NCI-H460 (cell line): ENCODE results near the gene SPEM2. TPM values are rescaled to one million over a fixed set of nuclear protein-coding genes. Genes with fewer than 3 reads are reported as not detected.

Experiments used
- DNase-seq: peaks from one replicate; pipeline ENCODE4 v3.0.0-alpha.2; 2016; ENCODE audit warnings: low read depth; ENCODE audit errors: extremely low read depth
- polyA plus RNA-seq: library from polyadenylated mRNA; depleted of rRNA; stranded (reverse); fragments of >200 nt; gene quantifications from 2 replicates; pipeline ENCODE4 v1.2.3, GENCODE V29; 2014; cell fraction: nucleus; rRNA removed
- total RNA-seq: library from RNA; depleted of rRNA; stranded (reverse); fragments of >200 nt; shearing (Covaris generic); gene quantifications from 2 replicates; pipeline ENCODE4 v1.2.3, GENCODE V29; 2014; rRNA removed

Gene SPEM2
- total RNA-seq, result not detected in 2 replicates
- not detected in 2 replicates for polyA plus RNA-seq

DNA sequence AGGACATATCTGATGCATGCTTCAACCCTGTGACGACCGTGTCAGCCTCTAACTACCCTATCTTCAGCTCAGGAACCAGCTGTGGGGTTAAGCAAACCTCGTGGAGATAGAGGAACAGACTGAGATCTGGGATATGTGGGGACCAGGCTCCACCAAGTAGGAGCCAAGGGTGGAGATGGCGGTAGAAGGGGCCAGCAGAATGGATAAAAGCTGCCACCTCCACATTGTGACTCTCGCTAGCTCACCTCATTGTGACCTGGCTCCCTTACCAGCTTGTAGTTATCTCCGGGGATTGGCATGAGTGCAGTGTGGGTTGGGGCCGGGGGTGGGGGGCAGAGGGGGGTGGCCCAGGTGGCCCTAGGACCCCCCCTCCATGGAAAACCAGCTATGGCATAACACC lies at the start of gene SPEM2:
TSS of gene SPEM2 (plus strand) at position 301 of the 400 bp plus-strand sequence. CDS start at position 374, 73 bp downstream.
- no peak for DNase-seq

DNA sequence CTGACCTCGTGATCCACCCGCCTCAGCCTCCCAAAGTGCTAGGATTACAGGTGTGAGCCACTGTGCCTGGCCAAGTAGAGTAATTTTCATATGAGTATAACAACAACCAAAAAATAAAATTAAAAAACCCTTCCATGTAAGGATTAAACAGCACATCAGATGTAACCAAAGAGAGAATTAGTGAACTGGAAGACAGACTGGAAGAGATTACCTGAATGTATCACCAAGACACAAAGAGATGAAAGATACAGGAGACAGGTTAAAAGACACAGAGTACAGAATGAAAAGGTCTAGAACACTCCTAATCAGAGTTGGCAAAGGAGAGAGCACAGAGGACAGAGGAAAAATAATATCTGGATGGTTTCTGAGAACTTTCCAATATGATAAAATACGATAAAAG lies 46.3 kb upstream of the SPEM2 start:
- DNase-seq, result no peak

DNA sequence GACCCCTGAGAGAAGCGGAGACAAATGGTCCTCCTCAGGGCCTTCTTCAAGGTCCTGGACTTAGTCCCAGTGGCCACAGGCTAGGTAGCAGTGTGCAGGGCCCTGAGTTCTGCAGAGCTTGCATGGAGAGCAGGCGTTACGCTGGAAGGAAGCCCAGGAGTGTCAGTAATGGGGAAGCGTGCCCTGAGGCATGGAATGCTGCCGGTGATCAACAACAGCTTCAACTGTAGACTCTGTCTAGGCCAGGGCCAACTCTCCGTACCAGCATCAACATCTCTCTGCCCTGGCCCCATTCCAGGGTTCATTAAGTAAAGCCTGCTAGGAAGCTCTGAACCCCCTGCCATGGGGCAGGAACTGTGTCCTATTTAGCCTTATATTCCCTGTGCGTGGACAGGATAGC lies 45.1 kb upstream of the SPEM2 start:
- no peak for DNase-seq

DNA sequence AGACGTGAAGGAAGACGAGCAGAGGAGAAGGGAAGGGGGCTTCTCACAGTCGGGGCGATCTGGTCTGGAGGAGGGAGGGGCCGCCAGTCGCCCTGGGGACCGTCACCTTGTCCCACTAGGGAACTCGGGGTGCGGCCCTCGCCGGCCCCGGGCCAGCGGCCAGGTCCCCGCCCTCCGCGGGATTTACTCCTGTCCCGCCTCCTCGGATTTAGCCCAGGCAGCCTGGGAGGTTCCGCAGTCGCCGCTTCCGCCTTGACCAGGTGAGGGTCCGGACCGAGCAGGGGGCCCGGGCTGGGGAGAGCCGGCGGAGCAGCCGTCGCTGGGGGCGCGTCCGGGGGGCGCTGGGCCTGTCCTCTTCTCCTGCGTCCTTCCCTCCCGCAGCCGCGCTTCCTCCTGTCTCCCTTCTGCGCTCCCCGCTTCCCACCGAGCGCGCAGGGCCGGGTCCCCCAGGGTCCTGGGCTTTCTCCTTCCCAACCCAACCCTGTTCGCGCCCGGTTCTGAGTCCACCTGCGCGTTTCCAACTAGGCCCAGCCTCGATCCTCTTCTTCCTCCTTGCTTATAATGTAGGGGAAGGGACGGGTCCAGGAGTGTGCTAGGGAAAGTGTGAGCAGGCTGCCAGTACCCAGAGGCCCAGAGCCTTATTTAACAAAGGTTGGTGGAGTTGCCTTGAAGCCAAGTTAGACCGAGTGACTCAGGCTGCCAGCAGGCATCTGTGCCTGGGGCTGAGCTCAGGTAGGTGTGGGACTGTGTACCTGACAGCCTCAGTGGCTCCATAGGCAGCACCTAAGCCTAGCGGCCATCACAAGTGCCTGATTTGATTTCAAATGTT lies 44.3 kb upstream of the SPEM2 start, which contains the start of gene TNK1:
TSS of gene TNK1 (plus strand) at position 235 of the 829 bp plus-strand sequence. CDS start 1,838 bp downstream, outside the sequence.
- no peak for DNase-seq

DNA sequence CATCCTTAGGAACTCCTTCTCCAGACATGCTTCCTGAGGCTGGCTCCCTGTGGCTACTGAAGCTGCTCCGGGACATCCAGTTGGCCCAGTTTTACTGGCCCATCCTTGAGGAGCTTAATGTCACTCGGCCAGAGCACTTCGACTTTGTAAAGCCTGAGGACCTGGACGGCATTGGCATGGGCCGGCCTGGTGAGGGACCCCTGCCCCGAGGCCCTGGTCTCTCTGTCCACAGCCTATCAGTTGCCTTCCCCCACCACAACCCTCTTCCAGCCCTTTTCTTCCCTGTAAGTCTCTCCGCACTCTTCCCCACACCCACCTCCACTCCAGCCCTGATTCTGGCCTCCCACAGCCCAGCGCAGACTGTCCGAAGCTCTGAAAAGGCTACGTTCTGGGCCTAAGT lies 42.5 kb upstream of the SPEM2 start:
- no peak for DNase-seq

DNA sequence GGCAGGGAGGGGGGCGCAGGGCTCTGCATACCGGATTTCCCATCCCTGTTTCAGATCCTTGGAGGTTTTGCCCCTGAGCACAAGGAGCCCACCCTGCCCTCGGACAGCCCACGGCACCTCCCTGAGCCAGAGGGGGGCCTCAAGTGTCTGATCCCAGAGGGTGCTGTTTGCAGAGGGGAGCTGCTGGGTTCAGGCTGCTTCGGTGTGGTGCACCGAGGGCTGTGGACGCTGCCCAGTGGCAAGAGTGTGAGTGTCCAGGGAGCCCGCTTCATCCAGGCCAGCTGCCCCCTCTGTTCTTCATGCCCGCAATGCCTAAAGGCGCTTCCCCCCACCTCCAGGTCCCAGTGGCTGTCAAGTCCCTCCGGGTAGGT lies 42.1 kb upstream of the SPEM2 start:
- no peak for DNase-seq

DNA sequence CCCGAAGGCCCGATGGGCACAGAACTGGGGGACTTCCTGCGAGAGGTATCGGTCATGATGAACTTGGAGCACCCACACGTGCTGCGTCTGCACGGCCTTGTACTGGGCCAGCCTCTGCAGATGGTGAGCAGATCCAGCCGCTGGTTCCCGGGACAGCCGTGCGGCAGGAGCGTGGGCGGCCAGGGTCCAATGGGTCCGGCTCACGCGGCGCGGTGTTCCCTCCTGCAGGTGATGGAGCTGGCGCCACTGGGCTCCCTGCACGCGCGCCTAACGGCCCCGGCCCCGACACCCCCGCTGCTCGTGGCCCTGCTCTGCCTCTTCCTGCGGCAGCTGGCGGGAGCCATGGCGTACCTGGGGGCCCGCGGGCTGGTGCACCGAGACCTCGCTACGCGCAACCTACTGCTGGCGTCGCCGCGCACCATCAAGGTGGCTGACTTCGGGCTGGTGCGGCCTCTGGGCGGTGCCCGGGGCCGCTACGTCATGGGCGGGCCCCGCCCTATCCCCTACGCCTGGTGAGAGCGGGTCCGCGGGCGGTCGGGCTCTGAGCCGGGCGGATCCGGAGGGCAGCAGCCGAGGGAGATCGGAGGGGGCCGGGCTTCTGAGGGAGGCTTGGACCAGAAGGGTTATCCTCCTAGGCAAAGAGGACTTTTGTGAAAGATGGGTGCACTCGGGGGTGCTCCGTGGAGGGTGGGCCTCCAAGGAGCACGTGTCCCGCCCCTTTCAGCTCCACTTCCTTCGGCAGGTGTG lies 41.5 kb upstream of the SPEM2 start:
- DNase-seq, result no peak

DNA sequence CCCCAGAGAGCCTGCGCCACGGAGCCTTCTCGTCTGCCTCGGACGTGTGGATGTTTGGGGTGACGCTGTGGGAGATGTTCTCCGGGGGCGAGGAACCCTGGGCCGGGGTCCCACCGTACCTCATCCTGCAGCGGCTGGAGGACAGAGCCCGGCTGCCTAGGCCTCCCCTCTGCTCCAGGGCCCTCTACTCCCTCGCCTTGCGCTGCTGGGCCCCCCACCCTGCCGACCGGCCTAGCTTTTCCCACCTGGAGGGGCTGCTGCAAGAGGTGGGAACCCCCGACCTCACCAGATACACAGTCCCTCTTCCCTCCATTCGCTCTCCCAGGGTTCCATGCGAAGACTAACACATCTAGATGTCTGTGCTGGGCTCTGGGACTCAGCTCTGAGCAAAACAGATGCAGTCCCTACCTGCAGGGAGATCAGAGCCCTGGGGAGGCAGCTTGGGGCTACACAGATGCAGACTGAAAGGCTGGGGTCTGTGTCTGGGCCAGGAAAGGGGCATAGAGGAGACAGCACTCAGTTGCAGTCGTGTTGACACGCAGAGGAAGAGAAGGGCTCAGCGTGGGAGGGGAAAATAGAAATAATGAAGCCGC lies 40.8 kb upstream of the SPEM2 start:
- DNase-seq, result no peak

DNA sequence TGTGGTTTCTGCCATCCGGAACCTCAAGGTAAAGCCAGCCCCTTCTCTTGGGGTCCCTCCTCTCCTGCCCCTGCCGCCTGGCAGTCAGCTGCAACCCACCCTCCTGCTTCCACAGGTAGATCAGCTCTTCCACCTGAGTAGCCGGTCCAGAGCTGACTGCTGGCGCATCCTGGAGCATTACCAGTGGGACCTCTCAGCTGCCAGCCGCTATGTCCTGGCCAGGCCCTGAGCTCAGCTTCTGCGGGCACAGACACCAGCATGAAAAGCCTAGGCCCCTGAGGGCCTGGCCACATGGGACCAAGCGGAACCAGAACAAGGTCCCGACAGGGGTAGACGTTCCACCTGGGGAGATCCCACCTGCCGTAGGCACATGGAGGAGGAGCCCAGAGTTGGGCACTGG lies 36.6 kb upstream of the SPEM2 start:
- DNase-seq, result no peak

DNA sequence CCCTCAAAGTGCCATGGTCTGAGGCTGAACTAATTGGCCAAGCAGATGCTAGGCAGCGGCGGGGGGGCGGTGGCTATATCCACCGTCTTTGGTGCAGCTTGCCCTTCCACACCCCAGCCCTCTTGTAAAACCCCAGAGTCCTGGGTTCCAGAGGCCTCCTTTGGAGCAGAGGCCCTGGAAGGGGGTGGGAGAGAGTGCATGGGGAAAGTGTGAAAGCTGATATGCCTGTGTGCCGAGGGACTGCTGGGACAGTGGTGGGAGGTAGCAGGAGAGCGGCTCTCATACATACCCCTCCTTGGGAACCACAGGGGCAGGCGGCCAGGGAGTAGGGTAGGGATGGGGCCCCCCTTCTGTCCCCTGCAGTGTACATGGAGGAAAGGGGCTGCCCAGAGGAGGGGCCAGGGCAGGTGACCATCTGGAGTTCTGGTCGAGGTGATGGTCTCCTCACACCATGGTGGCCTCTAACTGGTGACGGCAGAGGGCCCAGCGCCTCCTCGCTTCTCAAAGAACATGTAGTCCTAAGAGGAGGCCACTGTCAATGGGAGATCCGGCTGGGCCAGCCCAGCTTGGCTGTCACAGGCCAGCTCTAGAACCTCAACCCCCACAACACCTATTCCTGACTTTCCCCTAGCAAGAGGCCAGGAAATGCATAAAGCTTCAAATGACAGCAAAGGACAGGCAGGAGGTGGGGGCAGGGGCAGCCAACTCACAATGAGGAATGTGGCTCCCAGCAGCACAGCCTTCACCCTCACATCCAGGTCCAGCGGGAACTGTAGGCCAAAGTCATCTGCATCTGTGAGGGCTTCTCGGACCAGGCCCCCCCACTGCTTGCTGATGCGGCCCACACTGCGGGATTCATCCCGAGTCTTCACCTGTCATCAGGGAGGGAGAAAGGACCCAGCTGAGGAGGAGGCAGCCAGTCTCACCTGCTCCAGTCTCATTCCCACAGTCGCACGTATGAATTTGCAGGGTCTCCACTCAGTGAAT lies 35.2 kb upstream of the SPEM2 start:
- no peak for DNase-seq

DNA sequence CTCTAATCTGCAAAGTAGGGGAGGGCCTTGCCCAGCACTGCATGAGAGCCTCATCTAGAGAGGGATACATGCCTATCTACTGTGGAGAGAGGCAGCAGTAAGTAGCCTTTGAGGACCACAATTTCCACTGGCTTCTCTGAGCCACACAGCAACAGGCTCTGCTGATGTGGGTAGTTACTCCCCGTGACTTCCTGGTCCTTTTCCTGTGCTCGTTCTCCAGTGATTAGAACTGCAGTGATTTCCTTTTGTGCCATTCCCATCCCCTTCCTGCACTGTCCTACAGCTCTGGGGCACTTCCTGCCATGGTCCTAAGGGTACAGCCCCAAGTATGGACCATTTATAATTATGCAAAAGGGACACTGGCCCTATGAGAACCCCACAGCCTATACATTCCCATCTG lies 34.1 kb upstream of the SPEM2 start:
- DNase-seq, result no peak

DNA sequence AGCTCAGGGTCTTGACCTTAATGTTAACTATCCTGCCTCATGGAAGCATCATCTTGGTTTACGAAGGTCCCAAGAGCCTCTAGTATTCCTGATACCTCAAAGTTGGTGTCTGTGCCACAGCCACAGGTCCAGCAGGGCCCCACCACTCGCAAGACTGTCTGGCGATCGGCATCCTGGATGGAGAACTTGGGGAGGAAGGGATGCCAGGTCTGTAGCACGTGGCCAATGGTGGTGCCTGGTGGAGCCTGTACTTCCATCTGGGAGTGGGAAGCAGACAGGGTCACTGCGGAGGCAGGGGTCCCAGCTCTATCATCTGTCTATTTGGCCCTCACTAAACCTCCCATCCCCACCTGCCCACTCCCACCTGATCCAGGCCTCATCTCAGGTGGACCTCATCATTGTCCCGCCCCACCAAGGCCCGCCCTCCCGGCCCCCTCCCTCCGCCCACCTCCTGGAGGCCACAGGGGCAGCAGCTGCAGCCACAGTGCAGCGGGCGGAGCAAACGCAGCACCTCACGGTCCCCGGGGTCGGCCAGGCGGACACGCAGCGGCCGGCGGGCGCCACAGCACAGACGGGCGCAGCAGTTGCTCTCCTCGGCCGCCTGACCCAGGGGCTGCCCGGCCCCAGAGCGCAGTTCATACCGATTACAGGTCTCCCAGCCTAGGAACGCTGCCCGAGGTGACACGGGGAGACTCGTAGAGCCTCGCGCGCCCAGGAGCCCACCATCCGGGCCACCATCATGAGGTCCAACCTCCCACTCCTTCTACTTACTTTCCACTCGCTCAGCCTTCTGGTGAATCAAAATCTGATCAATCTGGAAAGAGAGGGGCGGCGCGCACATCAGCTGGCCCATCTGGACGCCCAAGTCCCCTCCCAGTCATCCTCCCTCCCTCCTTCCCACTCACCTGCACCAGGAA lies 32.5 kb upstream of the SPEM2 start:
- DNase-seq, result no peak

DNA sequence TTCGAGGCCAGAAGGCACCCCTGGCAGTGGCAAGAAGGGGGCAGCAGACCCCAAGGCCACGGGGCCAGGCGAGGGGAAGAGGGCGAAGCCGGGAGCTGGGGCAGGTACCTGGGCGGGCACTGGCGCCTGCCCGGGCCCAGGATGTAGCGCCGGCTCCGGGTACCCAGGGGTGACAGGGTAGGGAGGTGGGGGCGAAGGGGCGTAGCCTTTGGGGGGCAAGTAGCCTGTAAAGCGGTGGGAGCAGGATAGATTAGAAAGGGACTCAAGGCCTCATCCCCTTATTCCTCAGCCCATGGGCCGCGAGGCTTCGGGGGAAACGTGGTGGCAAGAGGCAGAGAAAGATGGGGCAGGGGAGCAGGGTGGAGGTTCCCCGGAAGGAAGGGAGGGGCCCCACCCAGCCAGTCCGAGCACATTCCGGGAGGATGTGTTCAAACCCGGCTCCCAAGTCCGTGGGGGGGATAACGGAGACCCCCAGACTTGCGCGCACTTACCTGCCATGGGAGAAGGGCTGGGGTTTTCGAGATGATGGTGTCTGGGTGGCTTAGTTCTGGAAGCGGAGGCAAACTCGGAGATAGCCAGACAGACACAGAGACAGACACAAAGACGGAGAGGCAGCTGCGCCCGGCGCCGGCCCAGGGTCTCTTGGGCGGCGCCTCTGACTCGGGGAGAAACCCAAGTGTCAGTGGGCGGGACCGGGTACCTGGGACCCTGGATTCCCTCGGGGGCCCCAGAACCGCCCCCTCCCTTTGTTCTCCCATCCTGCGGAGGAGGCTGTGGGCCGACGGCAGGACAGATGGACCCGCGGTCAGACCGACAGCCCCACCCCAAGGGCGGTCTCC lies 31.6 kb upstream of the SPEM2 start:
- no peak for DNase-seq

DNA sequence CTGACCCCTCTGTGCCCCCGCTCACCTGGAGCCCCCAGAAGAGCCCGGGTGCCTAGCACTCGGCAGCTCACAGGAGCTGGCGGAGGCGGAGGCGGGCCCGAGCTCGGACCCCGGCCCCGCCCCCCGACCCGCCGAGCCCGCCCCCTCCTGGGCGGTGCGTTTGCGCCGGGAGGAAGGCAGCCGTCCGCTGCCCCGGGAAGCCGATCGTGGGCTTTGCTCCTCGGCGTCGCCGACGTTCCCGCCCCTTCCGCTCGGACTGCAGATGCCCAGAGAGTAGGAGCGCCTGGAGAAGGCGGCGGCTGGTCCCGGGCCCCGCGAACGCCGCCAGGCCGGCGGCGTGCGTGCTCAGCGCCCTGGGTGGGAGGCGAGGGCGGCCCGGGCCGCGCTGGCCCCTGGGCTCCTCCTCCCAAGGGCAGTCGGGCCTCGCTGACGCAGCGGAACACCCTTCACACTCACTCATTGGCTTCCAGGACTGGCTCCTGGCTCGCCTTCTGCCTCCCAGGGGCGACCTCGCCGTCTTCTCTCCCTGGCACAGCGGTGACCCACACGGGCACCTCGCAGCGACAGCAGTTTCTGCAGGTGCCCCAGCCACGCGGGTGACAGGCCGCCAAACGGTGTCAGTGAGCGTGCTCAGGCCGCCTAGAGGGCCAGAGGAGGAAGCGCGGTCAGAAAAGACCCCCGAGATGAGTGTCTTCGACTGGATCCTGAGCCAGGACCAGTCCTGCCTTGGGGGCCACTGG lies 30.8 kb upstream of the SPEM2 start, which contains the start of gene PLSCR3:
TSS of gene PLSCR3 (minus strand) at position 74 of the 740 bp plus-strand sequence. CDS start 415 bp downstream, outside the sequence.
- DNase-seq, result peak; percentile 78

DNA sequence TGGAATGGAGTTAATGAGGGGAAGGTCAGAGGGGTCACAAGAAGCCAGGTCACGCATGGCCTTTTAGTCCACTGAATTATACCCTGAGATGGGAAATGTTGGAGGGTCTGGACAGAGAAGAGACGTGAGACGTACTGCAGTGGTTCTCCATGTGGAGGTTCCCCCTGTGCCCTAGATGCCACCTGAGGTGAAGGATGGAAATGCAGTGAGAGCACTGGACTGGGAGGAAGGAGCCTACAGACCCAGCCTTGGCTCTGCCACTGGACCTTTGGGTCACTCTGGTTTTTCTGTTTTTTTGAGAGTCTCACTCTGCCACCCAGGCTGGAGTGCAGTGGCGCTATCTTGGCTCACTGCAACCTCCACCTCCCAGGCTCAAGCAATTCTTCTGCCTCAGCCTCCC lies 29.3 kb upstream of the SPEM2 start:
- no peak for DNase-seq

DNA sequence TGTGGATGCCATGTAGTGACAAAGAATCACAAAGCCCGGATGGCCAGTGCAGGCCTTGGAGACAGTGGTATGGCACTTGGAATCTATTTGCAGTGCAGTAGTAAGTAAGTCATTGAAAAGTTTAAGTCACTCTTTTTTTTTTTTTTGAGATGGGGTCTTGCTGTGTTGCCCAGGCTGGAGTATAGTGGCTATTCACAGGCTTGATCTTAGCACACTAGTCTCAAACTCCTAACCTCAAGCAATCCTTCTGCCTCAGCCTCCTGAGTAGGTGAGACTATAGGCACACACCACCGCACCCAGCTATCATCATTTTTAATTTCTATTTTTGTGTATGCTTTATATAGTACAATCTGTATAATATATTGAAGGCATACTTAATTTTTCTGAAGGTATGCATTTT lies 26.8 kb upstream of the SPEM2 start:
- DNase-seq, result no peak

DNA sequence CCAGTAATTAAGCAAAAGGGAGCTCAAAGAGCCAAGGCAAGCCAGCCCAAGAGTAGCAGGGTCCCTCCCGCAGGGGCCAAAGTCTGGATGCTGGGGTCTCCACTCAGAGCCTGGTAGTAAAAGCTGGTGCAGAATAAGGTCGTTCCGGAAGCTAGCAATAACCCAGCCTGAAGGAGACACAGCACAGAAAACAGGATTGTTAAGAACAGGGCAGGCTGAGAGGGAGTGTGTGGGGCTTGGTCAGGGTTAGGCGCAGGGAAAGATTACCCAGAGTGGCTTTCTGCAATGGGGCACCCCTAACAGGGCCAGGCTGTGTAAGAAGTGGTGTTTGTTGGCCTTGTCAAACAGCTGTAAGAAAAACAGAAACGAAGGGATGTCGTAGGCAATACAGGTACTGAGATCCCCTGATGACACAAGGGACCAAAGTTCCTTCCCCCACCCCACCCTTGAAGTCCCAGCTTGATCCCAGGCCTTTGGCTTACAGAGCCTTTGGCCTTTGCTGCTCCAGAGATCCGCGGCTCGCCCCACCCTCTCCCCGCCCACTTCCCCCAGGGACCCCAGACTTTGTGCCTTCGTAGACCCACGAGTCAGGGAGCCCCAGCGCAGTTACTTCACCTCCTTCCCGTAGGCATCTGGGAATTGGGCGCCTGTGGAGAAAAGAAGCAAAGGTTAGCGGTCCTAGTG lies 22.2 kb upstream of the SPEM2 start:
- DNase-seq, result no peak
